ENCODE measurements around the gene BCL11B.
"Not testable (repeated sequence)": the region's sequence is repeated elsewhere in the genome, so short reads cannot be mapped to it uniquely, and the experiment has no call there.

Gene BCL11B

GRCh38 chr14:99194736-99195135 is 77.3 kb downstream of the BCL11B start:
- no peak for DNase-seq

- DNase-seq = no peak
Observed at GRCh38 chr14:99194136-99194535, 77.9 kb downstream of the BCL11B start.

GRCh38 chr14:99192830-99193229 is 79.2 kb downstream of the BCL11B start:
- DNase-seq = no peak

GRCh38 chr14:99192028-99192621 is 79.9 kb downstream of the BCL11B start:
- no peak for DNase-seq

GRCh38 chr14:99191395-99192027 is 80.5 kb downstream of the BCL11B start:
- no peak for DNase-seq

- DNase-seq = no peak
Observed at GRCh38 chr14:99190696-99191394, 81.2 kb downstream of the BCL11B start.

- DNase-seq = no peak
Observed at GRCh38 chr14:99189201-99189801, 82.7 kb downstream of the BCL11B start.

- no peak for DNase-seq
Observed at GRCh38 chr14:99188731-99189191, 83.2 kb downstream of the BCL11B start.

GRCh38 chr14:99187858-99188257 is 84.1 kb downstream of the BCL11B start:
- no peak for DNase-seq

- DNase-seq = no peak
Observed at GRCh38 chr14:99186956-99187690, 84.9 kb downstream of the BCL11B start.

- not testable (repeated sequence) for DNase-seq
Observed at GRCh38 chr14:99186336-99186735, 85.7 kb downstream of the BCL11B start.

- DNase-seq = no peak
Observed at GRCh38 chr14:99185436-99186068, 86.4 kb downstream of the BCL11B start.

GRCh38 chr14:99183716-99184115 is 88.3 kb downstream of the BCL11B start:
- no peak for DNase-seq

- no peak for DNase-seq
Observed at GRCh38 chr14:99183311-99183710, 88.7 kb downstream of the BCL11B start.

GRCh38 chr14:99182548-99183250 is 89.3 kb downstream of the BCL11B start:
- DNase-seq = no peak

GRCh38 chr14:99181804-99182520 is 90.0 kb downstream of the BCL11B start:
- DNase-seq = no peak

GRCh38 chr14:99181241-99181640 is 90.8 kb downstream of the BCL11B start:
- no peak for DNase-seq

GRCh38 chr14:99179946-99180345 is 92.1 kb downstream of the BCL11B start:
- DNase-seq = no peak

- no peak for DNase-seq
Observed at GRCh38 chr14:99179506-99179905, 92.5 kb downstream of the BCL11B start.

GRCh38 chr14:99177886-99178835 is 93.8 kb downstream of the BCL11B start:
- no peak for DNase-seq
